T-cell (primary cell): ENCODE data around the gene P2RY13. TPM values are rescaled to one million over a fixed set of nuclear protein-coding genes. Genes with fewer than 3 reads are reported as not detected.

ENCODE experiments used
- ATAC-seq, 4 experiments: fragments of 200-7000 bp in 3 of 4; fragments of 150-1000 bp in 1 of 4; cut with Tn5 transposase; replicated peaks in 1 of 4; 1 replicate in 3 of 4; 2 replicates in 1 of 4; pipeline ENCODE4 v1.10.0; 2021; ENCODE audit warnings: moderate library complexity in 3 of 4, mild to moderate bottlenecking in 2 of 4, moderate number of reproducible peaks in 1 of 4
- CTCF ChIA-PET, 2 donors: fragments of 300-600 bp; sonication (Branson Sonifier 250); formaldehyde crosslinking; loops; one replicate each; lab custom pipeline; 2022; ENCODE audit warnings: antibody characterized with exemption in 2 of 2; lab: Charles Lee
- POLR2A ChIA-PET, 2 donors: fragments of 300-600 bp; sonication (Branson Sonifier 250); formaldehyde crosslinking; loops; one replicate each; lab custom pipeline; 2022; ENCODE audit warnings: antibody characterized with exemption in 2 of 2; lab: Charles Lee
- DNase-seq, 35 experiments: peaks; one replicate each; pipeline versions ENCODE4 v3.0.0 to v3.0.0-alpha.2; 2013 to 2023
- H3K27ac ChIP-seq: one replicate; pipeline ENCODE4 v1.5.1; 2013; ENCODE audit warnings: low read length
- H3K27me3 ChIP-seq, 2 experiments: replicated peaks in 1 of 2; 1 replicate in 1 of 2; 2 replicates in 1 of 2; pipeline versions ENCODE4 v1.6.1 to v1.7.0; 2013; ENCODE audit warnings: low read length in 1 of 2, mixed read lengths in 1 of 2; ENCODE audit not compliant: control insufficient read depth in 2 of 2, insufficient read depth in 2 of 2; ENCODE audit errors: extremely low read depth in 1 of 2
- H3K36me3 ChIP-seq, 2 donors: 1 replicate in 1 of 2; 2 replicates in 1 of 2; pipeline versions ENCODE4 v1.6.1 to v1.7.0; 2013; ENCODE audit warnings: low read length in 1 of 2; ENCODE audit not compliant: control insufficient read depth in 2 of 2, insufficient read depth in 1 of 2; ENCODE audit errors: extremely low read depth in 1 of 2
- H3K4me1 ChIP-seq, 2 experiments: 1 replicate in 1 of 2; 2 replicates in 1 of 2; pipeline versions ENCODE4 v1.6.1 to v1.7.0; 2013; ENCODE audit warnings: low read length in 2 of 2, mixed read lengths in 1 of 2; ENCODE audit not compliant: insufficient read depth in 2 of 2, control insufficient read depth in 1 of 2; ENCODE audit errors: extremely low read depth in 1 of 2
- H3K4me3 ChIP-seq, 2 donors: 1 replicate in 1 of 2; 2 replicates in 1 of 2; pipeline versions ENCODE4 v1.5.1 to v1.7.0; 2013; ENCODE audit warnings: mild to moderate bottlenecking in 2 of 2, low read length in 1 of 2, moderate library complexity in 1 of 2; ENCODE audit not compliant: control insufficient read depth in 1 of 2; ENCODE audit errors: extremely low read depth in 1 of 2
- H3K9me3 ChIP-seq: 2 replicates; pipeline ENCODE4 v1.7.0; 2013
- H3K27ac Mint-ChIP-seq, 2 donors: one replicate each; pipeline ENCODE4 v1.8.0; 2020 to 2021; ENCODE audit warnings: mild to moderate bottlenecking in 2 of 2, mixed read lengths in 2 of 2
- H3K27me3 Mint-ChIP-seq, 2 donors: one replicate each; pipeline ENCODE4 v1.8.0; 2021 to 2022; ENCODE audit warnings: mixed read lengths in 2 of 2
- H3K36me3 Mint-ChIP-seq: one replicate; pipeline ENCODE4 v1.8.0; 2021; ENCODE audit warnings: mixed read lengths
- H3K4me1 Mint-ChIP-seq, 3 donors: one replicate each; pipeline ENCODE4 v1.8.0; 2020 to 2022; ENCODE audit warnings: mixed read lengths in 3 of 3, mild to moderate bottlenecking in 1 of 3
- H3K4me3 Mint-ChIP-seq, 3 donors: one replicate each; pipeline ENCODE4 v1.8.0; 2020 to 2022; ENCODE audit warnings: mild to moderate bottlenecking in 3 of 3, mixed read lengths in 3 of 3, moderate library complexity in 3 of 3
- H3K9me3 Mint-ChIP-seq, 3 donors: one replicate each; pipeline ENCODE4 v1.8.0; 2020 to 2022; ENCODE audit warnings: mixed read lengths in 3 of 3
- WGBS: methylation state at CpG from one replicate; pipeline ENCODE4 v1.1.5; 2013; ENCODE audit warnings: missing lambda C conversion rate; ENCODE audit not compliant: insufficient coverage; 5-methylcytosine and 5-hydroxymethylcytosine counted together
- total RNA-seq, 35 experiments: library from RNA in 6 of 35; stranded (reverse) in 6 of 35; fragments of 120-200 nt in 1 of 35; gene quantifications; one replicate each; pipeline versions ENCODE4 v1.2.1 to v1.2.4 and lab custom pipeline; 2013 to 2026

Gene P2RY13
- total RNA-seq, 5 donors from 2014 or later (not counting 1 experiment from before 2014, with no cell fraction given): not detected

GRCh38 chr3:151362751-151363174 lies 33.4 kb upstream of the P2RY13 start:
- no peaks in the 10 kb centered on the region for H3K27me3 ChIP-seq
- no peaks in the 10 kb centered on the region for H3K9me3 ChIP-seq
- H3K4me3 ChIP-seq: no peak overlapping the region
- Mint-ChIP-seq H3K27me3 (peaks cover 2 to 6% of the 10 kb centered on the region in 2 donors), H3K4me3 (no peak overlapping the region), H3K4me1 (no peaks in the 10 kb centered on the region), H3K9me3 (no peaks in the 10 kb centered on the region), H3K27ac (no peak overlapping the region), H3K36me3 (no peaks in the 10 kb centered on the region)
- ATAC-seq (no peak), DNase-seq (no peak)
- no peaks in the 10 kb centered on the region for H3K36me3 ChIP-seq
- WGBS: 75% methylated on average over 2 of the region's 3 CpGs
- H3K4me1 ChIP-seq: no peaks in the 10 kb centered on the region
- ChIA-PET CTCF (no interaction called here), POLR2A (no interaction called here)
- H3K27ac ChIP-seq: no peak overlapping the region

GRCh38 chr3:151357463-151357850 lies 28.1 kb upstream of the P2RY13 start:
- Mint-ChIP-seq H3K4me3 (no peak overlapping the region), H3K9me3 (no peaks in the 10 kb centered on the region), H3K4me1 (peaks cover 0 to 6% (median 1%) of the 10 kb centered on the region in 3 donors), H3K36me3 (no peaks in the 10 kb centered on the region), H3K27me3 (no peaks in the 10 kb centered on the region), H3K27ac (no peak overlapping the region)
- H3K36me3 ChIP-seq: no peaks in the 10 kb centered on the region
- CTCF ChIA-PET: interaction anchor here in 1 of 2 donors (1.2 kb wide), 1 partner anchor 29 kb away, joined by 3 read pairs; no protein-coding TSS in a partner anchor
- H3K9me3 ChIP-seq: no peaks in the 10 kb centered on the region
- WGBS: no CpG with 5 or more reads among the region's 2 CpGs
- ATAC-seq: no peak
- POLR2A ChIA-PET: no interaction called here
- no peaks in the 10 kb centered on the region for H3K27me3 ChIP-seq
- H3K4me3 ChIP-seq: no peak overlapping the region
- no peak for DNase-seq
- H3K27ac ChIP-seq: no peak overlapping the region
- H3K4me1 ChIP-seq: no peaks in the 10 kb centered on the region

- no peak overlapping the region for H3K27ac Mint-ChIP-seq
- Histone ChIP-seq H3K4me3 (no peak overlapping the region), H3K9me3 (no peaks in the 10 kb centered on the region), H3K36me3 (no peaks in the 10 kb centered on the region), H3K27me3 (no peaks in the 10 kb centered on the region), H3K27ac (no peak overlapping the region), H3K4me1 (no peaks in the 10 kb centered on the region)
- WGBS: no CpG with 5 or more reads among the region's 2 CpGs
- no peaks in the 10 kb centered on the region for H3K36me3 Mint-ChIP-seq
- POLR2A ChIA-PET: no interaction called here
- ATAC-seq (no peak), DNase-seq (no peak)
- CTCF ChIA-PET: no interaction called here
- no peaks in the 10 kb centered on the region for H3K9me3 Mint-ChIP-seq
- no peak overlapping the region for H3K4me3 Mint-ChIP-seq
- peaks cover 0 to 2% of the 10 kb centered on the region in 2 donors for H3K27me3 Mint-ChIP-seq
- H3K4me1 Mint-ChIP-seq: peaks cover 0 to 6% (median 1%) of the 10 kb centered on the region in 3 donors
Measured at GRCh38 chr3:151356794-151357462, 27.6 kb upstream of the P2RY13 start.

GRCh38 chr3:151351648-151352047 lies 22.3 kb upstream of the P2RY13 start:
- H3K4me3 Mint-ChIP-seq: no peak overlapping the region
- Histone ChIP-seq H3K9me3 (no peaks in the 10 kb centered on the region), H3K27ac (no peak overlapping the region), H3K4me1 (no peaks in the 10 kb centered on the region), H3K36me3 (no peaks in the 10 kb centered on the region), H3K27me3 (no peaks in the 10 kb centered on the region), H3K4me3 (no peak overlapping the region)
- no CpG with 5 or more reads among the region's 4 CpGs for WGBS
- H3K27ac Mint-ChIP-seq: no peak overlapping the region
- H3K4me1 Mint-ChIP-seq: peaks cover 0 to 5% (median 3%) of the 10 kb centered on the region in 3 donors
- no peaks in the 10 kb centered on the region for H3K36me3 Mint-ChIP-seq
- ChIA-PET POLR2A (no interaction called here), CTCF (no interaction called here)
- DNase-seq: no peak
- no peaks in the 10 kb centered on the region for H3K9me3 Mint-ChIP-seq
- no peak for ATAC-seq
- H3K27me3 Mint-ChIP-seq: peaks cover 12 to 16% of the 10 kb centered on the region in 2 donors

GRCh38 chr3:151351219-151351618 lies 21.9 kb upstream of the P2RY13 start:
- DNase-seq (no peak), ATAC-seq (no peak)
- no peaks in the 10 kb centered on the region for H3K36me3 Mint-ChIP-seq
- peaks cover 1 to 8% (median 5%) of the 10 kb centered on the region in 3 donors for H3K4me1 Mint-ChIP-seq
- no peak overlapping the region for H3K27ac Mint-ChIP-seq
- no CpG with 5 or more reads among the region's 1 CpG for WGBS
- Histone ChIP-seq H3K27ac (no peak overlapping the region), H3K36me3 (no peaks in the 10 kb centered on the region), H3K9me3 (no peaks in the 10 kb centered on the region), H3K4me1 (no peaks in the 10 kb centered on the region), H3K4me3 (no peak overlapping the region), H3K27me3 (no peaks in the 10 kb centered on the region)
- no peak overlapping the region for H3K4me3 Mint-ChIP-seq
- CTCF ChIA-PET: no interaction called here
- H3K9me3 Mint-ChIP-seq: no peaks in the 10 kb centered on the region
- POLR2A ChIA-PET: no interaction called here
- peaks cover 16 to 17% of the 10 kb centered on the region in 2 donors for H3K27me3 Mint-ChIP-seq

GRCh38 chr3:151350656-151351055 lies 21.3 kb upstream of the P2RY13 start:
- H3K9me3 Mint-ChIP-seq: no peaks in the 10 kb centered on the region
- H3K36me3 ChIP-seq: no peaks in the 10 kb centered on the region
- DNase-seq (no peak), ATAC-seq (no peak)
- no peaks in the 10 kb centered on the region for H3K4me1 ChIP-seq
- no CpG with 5 or more reads among the region's 1 CpG for whole genome bisulfite sequencing
- H3K27ac ChIP-seq: no peak overlapping the region
- H3K27ac Mint-ChIP-seq: no peak overlapping the region
- CTCF ChIA-PET: no interaction called here
- peaks cover 7 to 13% (median 10%) of the 10 kb centered on the region in 3 donors for H3K4me1 Mint-ChIP-seq
- POLR2A ChIA-PET: no interaction called here
- no peaks in the 10 kb centered on the region for H3K36me3 Mint-ChIP-seq
- no peak overlapping the region for H3K4me3 ChIP-seq
- H3K9me3 ChIP-seq: no peaks in the 10 kb centered on the region
- H3K27me3 ChIP-seq: no peaks in the 10 kb centered on the region
- H3K4me3 Mint-ChIP-seq: no peak overlapping the region
- H3K27me3 Mint-ChIP-seq: peaks cover 19 to 21% of the 10 kb centered on the region in 2 donors
